Midbrain (tissue), 1 donor: Measurements from ENCODE around the gene STAT4.

ENCODE experiments used
- DNase-seq: peaks from one replicate; lab custom pipeline; 2025; lab: John Stamatoyannopoulos, UW

The STAT4 gene

GRCh38 chr2:190994148-190994547 lies 156.6 kb downstream of the STAT4 start:
- no peak for DNase-seq

DNA sequence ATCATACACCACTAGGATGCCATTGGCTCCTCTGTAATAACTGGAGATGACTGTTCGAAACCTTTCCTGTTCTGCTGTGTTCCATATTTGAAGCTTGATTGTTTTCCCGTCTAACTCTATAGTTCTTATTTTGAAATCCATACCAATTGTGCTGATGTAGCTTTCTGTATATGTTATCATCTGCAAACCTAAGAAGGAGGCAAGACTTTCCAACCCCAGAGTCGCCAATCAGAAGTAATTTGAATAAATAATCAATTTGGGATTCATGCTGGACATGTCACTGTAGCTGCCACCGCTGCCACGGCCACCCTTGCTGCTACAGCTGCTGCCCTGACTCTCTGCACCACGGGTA lies 157.5 kb downstream of the STAT4 start:
- DNase-seq: no peak

- DNase-seq: no peak
Measured at GRCh38 chr2:190990132-190990531, 160.7 kb downstream of the STAT4 start.

- DNase-seq: no peak
Measured at GRCh38 chr2:190988910-190989309, 161.9 kb downstream of the STAT4 start.

DNA sequence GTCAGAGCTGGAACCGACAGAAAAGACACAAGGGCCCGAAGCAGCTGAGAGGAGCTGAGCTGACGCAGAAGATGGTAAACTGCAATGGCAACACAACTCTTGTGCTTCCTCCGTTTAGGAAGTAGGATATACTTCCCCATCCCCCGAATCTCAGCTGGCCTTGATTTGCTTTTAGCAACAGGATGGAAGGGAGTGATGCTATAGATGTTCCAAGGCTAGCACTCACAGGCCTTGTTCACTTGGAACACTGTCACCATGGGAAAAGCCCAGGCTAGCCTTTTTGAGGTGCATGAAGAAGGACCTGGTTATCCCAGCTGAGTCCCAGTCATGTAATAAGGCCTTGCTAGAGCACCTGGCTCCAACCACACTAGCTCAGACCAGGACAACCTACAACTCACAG lies 162.9 kb downstream of the STAT4 start:
- DNase-seq: no peak

DNA sequence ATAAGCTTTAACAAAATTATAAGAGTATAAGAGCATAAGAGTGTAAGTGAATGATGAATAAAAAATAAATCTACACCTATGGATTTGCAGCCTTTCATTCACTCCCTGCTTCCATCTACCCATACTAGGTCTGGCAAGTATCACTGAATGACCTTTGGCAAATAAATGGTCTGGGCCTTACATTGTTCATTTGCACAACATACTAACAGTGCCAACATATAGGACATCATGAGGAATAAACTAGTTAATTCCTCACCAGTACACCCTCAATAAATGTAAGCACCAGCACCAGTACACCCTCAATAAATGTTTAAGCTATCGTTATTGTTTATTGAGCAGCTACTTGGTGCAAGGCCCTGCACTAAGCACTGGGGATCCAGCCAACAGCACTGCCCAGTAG lies 163.7 kb downstream of the STAT4 start:
- no peak for DNase-seq

- no peak for DNase-seq
Measured at GRCh38 chr2:190986221-190986953, 164.4 kb downstream of the STAT4 start.

- no peak for DNase-seq
Measured at GRCh38 chr2:190984595-190984994, 166.2 kb downstream of the STAT4 start.

DNA sequence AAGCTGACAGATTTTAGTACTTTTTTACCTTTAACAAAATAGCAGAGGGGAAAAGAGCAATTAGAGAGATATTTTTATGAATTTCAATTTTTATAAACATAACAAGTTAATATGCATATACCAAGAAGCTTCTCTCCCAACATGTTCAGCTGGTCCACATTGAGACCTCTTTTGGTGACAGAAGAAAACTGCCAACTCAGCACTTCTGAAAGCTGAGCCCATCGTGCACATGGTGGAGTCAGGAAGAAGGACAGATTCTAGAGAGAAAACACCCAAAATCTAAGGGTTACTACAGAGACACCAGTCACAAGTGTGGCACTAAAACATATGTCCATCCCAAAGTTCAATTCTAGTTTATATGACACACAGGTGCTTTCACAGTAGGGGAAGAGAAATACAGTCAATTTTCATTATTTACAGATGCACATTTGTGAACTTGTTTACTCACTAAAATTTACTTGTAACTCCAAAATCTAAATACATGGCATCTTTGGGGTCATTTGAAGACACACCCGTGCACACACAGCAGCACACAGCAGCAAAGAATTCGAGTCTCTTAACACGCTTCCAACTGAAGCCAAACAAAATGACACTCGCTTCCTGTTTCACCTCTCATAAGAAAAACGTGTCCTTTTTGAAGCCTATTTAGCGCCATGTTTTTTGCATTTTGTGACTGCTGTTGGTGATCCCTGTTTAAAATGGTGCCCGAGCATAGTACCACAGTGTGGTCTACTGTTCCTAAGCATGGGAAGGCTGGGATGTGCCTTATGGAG lies 168.3 kb downstream of the STAT4 start:
- no peak for DNase-seq

- DNase-seq: no peak
Measured at GRCh38 chr2:190981733-190982132, 169.1 kb downstream of the STAT4 start.

DNA sequence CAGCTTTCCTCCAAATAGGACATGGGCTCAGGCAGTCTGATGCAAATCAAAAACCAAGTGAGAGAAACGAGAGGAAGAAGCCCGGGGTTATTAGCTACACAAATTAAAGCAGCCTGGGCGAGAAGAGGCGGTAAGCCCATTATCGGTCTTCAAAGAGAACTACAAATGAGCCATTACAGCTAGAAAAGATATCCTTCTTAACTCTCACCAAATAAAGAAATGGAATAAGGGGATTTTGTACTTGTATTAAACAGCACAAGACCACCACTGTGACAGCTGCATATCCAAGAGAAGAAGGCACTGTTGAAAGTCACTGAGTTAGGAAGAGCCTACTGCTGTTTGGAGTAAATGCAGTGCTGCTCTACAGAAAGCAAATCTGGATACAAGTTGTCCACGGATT lies 169.5 kb downstream of the STAT4 start:
- DNase-seq: no peak

GRCh38 chr2:190980630-190981209 lies 170.1 kb downstream of the STAT4 start:
- no peak for DNase-seq

- DNase-seq: no peak
Measured at GRCh38 chr2:190979906-190980629, 170.7 kb downstream of the STAT4 start.
